ENCODE measurements around the gene AGO4.
"Not testable (repeated sequence)": the region's sequence is repeated elsewhere in the genome, so short reads cannot be mapped to it uniquely, and the experiment has no call there.

Gene AGO4

GRCh38 chr1:35807614-35808449 is at the start of gene AGO4:
Gene AGO4, plus strand, starts transcription at chr1:35808016. Its CDS starts 401 bp downstream, at chr1:35808417.
- DNase-seq (ENCODE audit: low spot score), result peak; percentile 70

DNA sequence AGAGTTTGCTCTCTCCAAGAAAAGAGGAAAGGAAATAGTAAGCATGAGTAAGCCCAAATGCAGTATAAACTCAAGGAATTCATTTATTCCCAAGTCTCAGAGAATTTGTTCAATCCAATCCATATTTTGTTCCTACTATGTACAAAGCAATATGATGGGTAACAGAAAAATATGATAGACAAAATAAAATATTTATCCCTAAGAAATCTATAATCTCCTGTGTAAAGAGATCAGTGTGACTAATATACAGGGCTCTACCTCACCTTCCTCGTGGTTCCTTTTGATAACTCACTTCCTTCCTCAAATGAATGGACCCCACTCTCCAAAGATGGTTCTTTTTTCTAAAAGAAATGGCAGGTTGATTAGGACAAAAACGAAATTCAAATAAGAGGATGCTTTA is 45.7 kb upstream of the AGO4 start:
- DNase-seq (ENCODE audit: low spot score), result no peak

DNA sequence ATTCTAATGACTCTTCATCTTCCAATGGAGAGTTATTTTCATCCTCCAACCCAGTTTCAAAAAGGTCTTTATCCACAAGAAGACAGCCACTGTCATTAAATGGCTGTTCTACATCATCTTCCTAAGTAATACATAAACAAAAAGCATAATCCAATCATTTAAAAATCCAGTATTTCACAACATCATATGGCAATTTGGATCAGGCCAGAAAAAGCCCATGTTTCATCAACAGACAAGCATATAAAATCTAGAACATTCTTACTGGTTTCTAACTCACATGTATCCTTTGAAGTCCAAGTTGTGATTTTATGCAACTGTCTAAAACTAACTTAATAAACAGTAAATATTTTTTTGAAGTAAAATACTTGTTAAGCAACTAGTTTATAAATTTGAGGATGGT is 44.6 kb upstream of the AGO4 start:
- DNase-seq (ENCODE audit: low spot score), result no peak

- no peak for DNase-seq (ENCODE audit: low spot score)
Observed at GRCh38 chr1:35764283-35764682, 43.5 kb upstream of the AGO4 start.

- no peak for DNase-seq (ENCODE audit: low spot score)
Observed at GRCh38 chr1:35768350-35769187, 39.2 kb upstream of the AGO4 start.

DNA sequence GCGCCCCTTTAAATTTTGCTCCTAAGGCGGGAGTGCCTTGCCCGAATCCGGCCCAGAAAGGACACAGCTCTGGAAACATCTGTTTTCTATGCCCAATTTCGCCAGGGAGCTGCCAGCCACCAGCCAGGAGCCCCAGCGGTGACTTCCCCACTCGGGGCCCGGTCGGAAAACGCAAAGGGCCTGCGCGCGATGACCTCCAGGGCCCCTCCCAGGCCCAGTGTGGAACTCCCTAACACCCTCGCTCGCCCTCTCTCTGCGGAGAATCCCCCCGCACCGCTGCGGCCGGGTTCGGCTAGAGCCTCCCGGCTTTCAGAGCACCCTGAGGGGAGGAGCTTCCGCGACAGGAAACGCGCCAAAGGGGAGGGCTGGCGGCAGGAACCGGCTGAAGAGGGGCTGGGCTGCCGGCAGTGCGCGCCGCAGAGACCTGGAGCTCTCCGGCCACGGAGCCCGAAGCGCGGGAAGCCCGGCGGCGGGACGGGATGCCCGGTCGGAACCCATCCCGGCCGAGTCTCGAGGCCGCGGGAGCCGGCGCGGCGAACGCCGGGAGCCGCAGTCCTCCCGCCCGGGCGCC is 38.5 kb upstream of the AGO4 start:
- DNase-seq (ENCODE audit: low spot score), result peak; percentile 93

DNA sequence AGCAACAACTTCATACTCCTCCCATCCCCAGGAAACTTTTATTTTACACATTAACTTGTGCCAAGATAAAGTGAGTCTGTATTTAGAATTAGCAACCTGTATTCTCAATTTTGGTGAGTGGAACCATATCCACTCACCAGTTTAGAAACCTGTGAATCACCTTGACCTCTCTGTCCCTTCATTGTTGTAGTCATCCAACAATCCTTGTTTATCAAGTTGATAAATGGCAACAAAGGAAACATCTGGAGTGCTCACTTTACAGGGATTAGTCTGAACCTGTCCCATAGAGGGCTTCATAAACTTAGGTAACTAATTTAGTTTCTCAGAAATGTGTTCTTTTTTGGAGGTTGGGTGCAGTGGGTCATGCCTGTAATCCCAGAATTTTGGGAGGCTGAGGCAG is 34.1 kb upstream of the AGO4 start:
- no peak for DNase-seq (ENCODE audit: low spot score)

DNA sequence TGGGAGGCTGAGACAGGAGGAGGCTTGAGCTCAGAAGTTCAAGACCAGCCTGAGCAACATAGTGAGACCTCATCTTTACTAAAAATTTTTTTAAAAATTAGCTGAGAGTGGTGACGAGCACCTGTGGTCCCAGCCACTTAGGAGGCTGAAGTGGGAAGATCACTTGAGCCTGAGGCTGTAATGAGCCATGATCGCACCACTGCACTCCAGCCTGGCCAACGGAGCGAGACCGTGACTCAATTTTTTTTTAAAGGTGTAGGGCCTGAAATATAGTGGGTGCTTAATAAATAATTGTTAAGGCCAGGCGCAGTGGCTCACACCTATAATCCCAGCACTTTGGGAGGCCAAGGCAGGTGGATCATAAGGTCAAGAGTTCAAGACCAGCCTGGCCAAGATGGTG is 31.6 kb upstream of the AGO4 start:
- DNase-seq (ENCODE audit: low spot score), result not testable (repeated sequence)

GRCh38 chr1:35777109-35777508 is 30.7 kb upstream of the AGO4 start:
- DNase-seq (ENCODE audit: low spot score), result no peak

- DNase-seq (ENCODE audit: low spot score), result no peak
Observed at GRCh38 chr1:35783055-35783583, 24.7 kb upstream of the AGO4 start.

DNA sequence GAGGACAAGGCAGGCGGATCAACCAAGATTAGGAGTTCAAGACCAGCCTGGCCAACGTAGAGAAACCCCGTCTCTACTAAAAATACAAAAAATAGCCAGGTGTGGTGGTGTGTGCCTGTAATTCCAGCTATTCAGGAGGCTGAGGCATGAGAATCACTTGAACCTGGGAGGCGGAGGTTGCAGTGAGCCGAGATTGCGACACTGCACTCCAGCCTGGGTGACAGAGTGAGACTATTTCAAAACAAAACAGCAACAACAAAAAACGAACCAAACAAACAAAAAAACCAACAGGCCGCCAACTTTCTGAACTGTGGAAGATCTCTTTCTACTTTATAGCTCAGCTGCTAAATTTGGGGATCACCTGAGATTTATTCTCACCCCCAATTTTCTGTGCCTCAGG is 23.5 kb upstream of the AGO4 start:
- DNase-seq (ENCODE audit: low spot score), result not testable (repeated sequence)

GRCh38 chr1:35788139-35788538 is 19.7 kb upstream of the AGO4 start:
- DNase-seq (ENCODE audit: low spot score), result no peak

DNA sequence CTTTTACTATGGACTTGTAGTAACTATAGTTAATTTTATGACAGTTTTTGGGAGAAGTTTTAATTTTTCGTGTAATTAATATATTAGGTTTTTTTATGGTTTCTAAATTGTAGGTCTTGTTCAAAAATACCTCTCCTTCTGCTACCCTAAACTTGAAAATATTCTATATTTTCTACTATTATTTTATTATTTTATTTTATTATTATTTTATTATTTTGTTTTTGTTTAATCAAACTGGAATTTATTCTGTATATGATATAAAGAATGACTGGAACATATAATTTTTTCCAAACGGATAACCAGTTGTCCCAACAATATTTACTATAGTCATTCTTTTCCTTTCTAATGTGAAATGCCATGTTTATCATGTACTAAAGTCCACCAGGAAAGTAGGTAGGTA is 17.1 kb upstream of the AGO4 start:
- no peak for DNase-seq (ENCODE audit: low spot score)

DNA sequence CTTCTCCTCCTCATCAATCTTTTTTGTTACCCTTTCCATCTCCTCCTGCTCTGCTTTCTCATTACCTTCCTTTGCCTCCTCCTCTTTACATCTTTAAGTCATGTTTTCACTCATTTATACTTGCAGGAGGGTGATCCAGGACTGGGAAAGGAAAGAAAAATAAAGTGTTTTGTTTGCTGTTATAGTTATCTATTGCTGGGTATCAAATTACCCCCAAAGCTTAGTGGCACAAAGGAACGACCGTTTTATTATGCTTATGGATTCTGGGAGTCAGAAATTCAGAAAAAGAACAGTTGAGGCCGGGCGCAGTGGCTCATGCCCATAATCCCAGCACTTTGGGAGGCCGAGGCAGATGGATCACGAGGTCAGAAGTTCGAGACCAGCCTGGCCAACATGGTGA is 12.5 kb upstream of the AGO4 start:
- no peak for DNase-seq (ENCODE audit: low spot score)

- DNase-seq (ENCODE audit: low spot score), result no peak
Observed at GRCh38 chr1:35797380-35797779, 10.4 kb upstream of the AGO4 start.

DNA sequence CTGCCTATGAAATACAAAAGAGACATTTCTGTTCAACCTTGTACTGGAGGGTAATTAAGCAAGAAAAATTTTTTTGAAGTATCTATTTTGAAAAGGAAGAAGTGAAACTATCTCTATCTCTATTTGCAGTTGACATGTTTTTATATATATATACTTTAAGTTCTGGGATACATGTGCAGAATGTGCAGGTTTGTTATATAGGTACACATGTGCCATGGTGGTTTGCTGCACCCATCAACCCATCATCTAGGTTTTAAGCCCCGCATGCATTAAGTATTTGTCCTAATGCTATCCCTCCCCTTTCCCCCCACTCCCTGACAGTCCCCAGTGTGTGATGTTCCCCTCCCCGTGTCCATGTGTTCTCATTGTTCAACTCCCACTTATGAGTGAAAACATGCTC is 9.8 kb upstream of the AGO4 start:
- not testable (repeated sequence) for DNase-seq (ENCODE audit: low spot score)

DNA sequence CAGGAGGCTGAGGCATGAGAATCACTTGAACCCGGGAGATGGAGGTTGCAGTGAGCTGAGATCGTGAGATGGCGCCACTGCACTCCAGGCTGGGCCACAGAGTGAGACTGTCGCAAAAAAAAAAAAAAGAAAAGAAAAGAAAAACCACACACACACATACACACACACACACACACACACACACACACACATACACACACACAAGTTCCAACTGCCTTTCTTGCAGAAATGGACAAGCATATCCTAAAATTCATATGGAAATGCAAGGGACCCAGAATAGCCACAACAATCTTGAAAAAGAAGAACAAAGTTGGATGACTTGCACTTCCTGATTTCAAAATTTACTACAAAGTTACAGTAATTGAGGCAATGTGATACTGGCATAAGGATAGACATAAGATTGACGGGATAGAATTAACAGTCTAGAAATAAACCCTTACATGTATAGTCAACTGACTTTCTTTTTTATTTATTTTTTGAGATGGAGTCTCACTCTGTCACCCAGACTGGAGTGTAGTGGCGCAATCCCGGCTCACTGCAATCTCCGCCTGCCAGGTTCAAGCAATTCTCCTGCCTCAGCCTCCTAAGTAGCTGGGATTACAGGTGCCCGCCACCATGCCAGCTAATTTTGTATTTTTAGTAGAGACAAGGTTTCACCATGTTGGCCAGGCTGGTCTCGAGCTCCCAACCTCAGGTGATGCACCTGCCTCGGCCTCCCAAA is 7.5 kb upstream of the AGO4 start:
- not testable (repeated sequence) for DNase-seq (ENCODE audit: low spot score)

DNA sequence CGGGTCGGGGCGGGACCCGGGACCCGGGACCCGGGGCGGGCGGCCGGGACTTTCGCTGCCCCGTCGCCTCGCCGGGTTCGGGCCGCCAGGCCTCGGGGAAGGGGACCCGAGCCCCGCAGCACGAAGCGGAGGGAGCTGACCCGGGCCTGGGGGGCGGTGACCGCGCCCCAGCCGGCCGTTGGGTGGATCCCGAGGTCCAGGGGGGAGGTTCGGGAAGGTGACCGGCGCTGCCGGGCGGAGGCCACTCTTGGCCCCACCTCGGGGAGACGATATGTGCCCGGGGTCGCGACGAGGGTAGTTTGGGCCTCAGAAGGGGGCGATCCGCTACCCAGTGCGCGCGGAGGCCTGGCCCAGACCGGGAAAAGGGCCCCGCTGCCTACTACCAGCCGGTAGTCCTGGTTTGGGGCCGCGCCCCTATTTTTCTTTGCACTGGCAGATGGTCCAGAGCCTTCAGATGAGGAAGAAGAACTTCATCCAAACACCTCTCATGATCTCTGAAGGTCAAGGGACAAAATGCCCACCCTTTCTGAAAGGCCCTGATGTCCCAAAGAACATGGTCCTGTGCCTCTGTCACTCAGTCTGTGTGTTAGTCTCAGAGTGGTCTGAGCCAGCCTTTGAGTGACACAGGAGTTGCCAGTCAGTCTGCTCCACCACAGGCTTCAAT is 766 bp downstream of the AGO4 start:
- peak; percentile 42 for DNase-seq (ENCODE audit: low spot score)

- DNase-seq (ENCODE audit: low spot score), result no peak
Observed at GRCh38 chr1:35809114-35810095, 1.6 kb downstream of the AGO4 start.

Measured in AG08395 (cell line).